ENCODE measurements around the gene PLEKHA6.
"Not testable (repeated sequence)": the region's sequence is repeated elsewhere in the genome, so short reads cannot be mapped to it uniquely, and the experiment has no call there.

The PLEKHA6 gene

DNA sequence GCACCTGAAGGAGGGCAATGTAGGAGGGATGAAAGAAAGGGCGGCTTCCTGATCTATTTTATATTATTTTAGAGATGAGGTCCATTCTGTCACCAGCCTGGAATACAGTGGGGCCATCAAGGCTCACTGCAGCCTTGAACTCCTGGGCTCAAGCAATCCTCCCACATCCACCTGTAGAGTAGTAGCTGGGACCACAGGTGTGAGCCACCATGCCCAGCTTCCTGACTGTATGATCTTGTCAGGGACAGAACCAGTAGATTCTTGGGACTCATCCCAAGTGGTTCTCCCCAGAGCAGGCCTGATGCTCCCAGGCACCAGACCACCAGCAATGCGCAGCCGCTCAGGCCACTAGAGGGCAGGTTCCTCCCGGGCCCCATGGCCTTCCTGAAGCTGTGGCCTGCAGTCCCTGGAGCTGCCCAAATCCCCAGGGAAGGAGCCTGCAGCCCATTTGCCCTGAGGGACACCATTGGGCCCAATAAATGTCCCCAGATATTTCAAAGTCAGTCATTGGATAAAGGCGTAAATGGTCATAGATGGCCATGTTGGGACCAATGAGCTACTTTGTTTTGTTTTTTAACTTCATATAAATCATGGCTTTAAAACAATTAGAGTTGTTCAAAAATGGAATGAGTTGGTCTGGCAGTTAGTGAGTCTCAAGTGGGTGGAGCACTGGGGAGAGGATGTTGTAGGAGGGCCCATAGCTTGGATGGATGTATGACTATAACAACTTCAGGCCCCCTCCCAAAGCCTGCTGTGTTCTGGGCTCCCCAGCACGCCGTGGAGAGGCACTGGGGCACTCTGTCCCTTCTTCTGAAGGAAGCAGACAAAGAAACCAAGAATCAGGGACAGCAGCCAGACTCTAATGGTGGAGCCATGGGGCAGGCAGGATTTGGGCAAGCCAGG, 101.3 kb downstream of the PLEKHA6 start:
- DNase-seq, result no peak

DNA sequence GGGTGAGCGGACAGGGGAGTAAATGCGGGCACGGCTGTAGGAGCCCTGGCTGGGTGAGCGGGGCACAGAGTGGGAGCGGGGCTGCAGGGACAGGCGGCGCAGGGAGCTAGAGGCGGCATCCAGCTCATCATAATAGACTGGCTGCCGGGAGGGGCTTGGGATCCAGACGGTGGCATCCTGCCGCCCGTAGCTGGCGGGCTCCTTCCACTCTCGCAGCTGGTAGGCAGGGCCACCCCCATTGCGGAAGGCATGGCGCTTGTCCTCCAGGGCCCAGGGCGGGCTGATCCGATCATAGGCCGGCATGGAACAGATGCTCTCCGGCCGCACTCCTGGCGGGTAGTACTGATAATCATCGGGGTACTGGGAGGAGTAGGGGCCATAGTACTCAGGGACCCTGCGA, 102.3 kb downstream of the PLEKHA6 start:
- no peak for DNase-seq

DNA sequence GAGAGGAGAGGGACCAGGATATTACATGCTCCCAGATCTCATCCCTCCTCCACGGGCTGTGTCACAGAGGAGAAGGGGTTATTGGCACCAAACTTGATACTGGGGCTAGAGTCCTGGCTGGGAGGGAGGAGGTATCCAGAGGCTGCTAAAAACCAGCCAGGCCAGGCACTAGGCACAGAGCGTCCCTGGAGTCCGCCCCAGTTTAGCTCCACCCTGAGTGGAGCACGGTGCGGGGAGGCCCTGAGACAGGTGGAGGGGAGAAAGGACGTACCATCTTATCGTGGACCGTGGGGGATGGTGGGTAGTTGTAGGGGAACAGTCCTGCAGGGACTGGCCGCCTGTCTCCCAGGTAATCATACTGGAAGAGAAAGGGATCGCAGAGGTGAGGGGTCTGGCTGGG, 103.2 kb downstream of the PLEKHA6 start:
- DNase-seq, result no peak

DNA sequence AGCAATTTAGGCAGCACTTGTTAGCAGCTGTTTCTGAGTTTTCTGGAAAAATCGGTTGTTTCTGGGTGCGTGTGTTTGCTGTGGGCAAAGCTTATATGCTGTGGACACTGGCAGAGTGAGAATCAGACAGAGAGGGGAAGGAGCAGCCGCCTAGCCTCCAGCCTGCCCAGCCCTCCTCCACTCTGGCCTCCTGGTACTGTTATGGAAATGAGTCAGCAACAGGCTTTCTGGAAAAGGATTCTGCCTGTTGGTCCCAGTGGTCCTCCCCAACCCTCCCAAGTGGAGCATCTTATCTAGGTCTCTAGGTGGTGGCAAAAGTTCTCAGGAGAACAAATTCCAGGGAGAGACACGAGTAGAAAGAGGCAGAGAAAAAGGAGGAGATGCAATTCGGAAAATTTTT, 103.8 kb downstream of the PLEKHA6 start:
- no peak for DNase-seq

DNA sequence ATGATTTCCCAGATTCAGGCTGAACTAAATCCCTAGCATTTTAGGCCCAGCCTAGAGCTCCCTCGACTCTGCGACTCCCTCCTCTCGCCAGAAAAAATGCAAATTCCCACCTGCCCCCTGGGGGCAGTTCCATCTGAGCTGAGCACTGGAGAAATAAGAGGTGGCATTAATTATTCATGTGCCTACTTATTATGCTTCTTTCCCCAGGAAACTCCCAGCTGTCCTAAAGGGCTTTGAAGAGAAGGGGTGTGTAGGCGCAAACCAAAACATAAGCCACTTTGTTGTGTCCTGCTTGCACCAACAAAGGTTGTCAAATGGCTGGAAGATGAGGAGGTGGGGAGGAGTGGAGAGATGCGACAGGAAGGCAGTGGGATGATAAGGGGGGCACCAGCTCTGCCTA, 104.5 kb downstream of the PLEKHA6 start:
- DNase-seq, result no peak

DNA sequence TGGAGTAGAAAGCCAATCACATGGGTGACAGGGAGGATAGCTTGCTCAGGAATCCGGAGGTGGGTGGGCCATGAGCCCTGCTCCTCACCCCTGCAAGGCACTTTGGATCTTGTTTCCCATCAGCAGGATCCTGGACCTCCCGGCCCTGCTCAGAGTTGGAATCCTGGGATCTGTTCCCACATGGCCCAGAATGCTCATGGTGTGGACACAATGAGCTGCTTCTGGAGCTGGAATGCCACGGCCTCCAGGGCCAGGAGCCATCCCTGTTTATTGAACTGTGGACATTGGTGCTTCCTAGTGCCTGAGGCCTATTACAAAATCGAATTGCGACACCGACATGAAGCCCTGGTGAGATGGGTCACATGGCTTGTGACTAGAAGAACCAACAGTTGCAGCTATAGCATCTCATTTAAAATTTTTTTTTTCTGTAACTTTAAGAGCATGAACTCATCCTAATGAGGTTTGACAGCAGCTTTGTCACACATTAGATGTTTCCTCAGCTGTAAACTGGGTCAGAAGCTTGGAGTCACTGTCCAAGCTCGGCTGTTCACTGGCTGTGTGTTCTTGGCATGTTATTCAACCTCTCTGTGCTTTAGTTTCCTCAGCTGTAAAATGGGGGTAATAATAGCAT, 105.6 kb downstream of the PLEKHA6 start:
- no peak for DNase-seq

DNA sequence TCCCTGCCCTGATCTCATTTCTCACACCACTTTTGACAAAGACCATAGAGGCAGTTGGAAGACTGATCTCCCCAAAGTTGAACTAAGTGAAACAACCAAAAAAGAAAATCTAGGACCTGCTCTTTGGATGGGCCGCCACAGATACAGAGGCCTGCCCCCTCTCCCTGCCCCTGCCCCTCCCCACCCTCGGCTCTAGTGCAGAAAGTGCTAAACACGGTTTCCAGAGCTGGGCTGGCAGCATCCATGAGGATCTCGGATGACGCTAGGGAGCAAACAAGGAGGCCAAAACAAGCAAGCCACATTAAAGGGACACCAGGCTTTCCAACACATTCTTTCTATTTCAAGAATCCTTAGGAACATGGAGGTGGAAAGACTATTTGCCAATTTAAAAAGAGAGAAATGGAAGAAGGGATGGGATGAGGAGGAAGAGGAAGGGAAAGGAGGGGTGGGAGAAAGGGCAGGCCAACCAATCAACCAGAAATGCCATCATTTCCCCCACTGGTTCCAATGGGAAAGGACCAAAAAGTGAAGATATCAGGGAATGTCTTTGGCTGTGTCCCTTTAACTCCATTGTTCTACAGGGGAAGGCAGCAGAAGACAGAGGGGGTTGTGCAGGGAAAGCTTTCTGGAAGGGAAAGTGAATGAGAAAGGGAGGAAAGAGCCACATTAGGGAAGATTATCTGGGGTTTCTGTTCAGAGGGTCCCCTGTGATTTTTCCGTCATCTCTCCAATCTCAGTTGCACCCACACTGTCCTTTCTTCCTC, 107.6 kb downstream of the PLEKHA6 start:
- no peak for DNase-seq

DNA sequence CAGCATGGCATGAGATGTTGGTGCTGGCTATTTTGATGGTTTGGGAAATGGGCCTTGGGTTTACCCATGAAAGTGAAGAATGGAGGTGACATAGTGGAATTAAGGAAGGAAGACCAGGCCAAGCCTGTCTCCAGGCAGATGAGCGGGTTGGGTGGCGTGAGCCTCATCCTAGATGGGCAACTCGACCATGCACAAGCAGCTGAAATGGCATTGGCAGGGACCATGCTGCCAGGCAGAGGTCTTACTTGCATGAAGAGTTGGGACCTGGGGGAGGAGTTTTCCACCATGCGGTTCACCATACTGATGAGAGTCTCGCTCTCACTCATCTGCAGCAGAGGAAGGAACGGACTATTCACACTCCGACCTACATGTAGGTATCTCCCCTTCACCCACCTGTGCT, 108.4 kb downstream of the PLEKHA6 start:
- DNase-seq, result no peak

DNA sequence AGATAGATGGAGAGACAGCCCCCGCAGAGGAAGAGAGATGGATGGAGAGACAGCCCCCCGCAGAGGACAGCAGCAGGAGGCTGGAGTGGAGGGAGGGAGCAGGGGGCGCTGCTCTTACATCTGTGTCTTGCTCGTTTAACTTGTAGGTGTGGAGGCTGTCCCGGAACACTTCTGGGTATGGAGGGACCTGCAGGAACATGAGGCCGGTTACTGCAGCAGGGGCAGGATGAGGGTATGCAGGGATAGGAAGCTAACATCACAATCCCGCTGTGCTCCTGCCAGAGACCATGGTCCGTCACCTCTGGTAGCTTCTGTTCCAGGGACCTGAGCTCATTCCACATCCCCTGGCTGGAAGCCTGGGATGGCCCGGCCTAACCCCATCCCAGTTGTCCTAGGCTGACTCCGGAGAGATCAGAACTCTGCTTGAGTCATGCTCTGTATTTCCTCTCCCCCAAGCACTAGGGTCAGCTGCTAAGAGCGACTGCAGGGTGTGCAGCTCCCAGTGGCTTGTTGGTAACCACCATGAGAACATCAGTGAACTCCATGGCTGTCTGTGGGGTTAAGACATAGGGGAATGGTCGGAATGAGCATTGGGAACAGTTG, 109.2 kb downstream of the PLEKHA6 start:
- DNase-seq, result no peak

DNA sequence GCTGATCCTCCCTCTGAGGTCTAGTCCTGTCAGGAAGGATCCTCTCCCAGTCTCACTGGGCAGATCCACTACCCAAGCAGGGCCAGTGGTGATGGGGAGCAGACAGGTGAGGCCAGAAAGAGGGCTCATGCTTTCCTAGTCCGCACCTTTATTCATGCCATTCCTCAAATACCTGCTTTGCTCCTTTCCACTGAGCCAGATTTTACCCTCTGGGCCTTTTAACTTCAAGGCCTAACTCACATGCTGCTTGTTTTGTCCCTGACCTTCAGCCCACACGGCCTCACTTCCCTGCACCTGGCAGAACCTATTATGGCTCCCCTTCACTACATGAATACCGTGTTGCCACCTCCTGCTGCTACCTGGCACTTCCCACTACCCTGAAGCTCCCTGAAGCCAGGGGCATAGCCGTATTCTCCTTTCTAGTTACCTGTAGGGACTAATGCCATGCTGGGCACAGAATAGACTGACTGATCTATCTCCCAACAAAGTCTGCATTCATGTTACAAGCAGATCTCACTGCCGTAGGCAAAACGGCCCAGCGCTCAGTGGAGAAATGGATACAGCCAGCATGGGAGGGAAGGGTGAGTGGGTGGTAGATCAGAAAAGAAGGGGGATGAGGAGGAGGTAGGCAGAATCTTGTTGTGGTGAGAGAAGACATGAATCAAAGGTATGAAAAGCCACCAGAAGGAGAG, 109.8 kb downstream of the PLEKHA6 start:
- no peak for DNase-seq

DNA sequence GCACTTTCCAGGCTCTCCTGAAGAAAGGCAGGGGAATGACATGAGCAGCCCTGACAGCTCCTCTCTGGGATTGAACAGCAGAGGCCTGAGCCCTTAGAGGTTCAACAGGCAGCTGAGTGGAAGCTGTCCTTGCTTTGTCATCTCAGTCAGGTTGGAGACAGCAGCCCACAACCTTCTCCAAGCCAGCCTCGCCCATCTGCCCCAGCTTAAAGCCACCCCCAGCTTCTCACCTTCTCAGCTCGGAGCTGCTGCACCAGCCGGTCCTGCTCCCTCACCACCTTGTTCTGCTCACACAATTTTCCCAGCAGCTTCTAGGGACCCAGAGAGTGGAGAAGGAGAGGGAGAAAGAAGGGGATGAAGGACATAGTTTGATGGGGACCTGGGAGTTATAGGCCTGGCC, 110.8 kb downstream of the PLEKHA6 start:
- no peak for DNase-seq

DNA sequence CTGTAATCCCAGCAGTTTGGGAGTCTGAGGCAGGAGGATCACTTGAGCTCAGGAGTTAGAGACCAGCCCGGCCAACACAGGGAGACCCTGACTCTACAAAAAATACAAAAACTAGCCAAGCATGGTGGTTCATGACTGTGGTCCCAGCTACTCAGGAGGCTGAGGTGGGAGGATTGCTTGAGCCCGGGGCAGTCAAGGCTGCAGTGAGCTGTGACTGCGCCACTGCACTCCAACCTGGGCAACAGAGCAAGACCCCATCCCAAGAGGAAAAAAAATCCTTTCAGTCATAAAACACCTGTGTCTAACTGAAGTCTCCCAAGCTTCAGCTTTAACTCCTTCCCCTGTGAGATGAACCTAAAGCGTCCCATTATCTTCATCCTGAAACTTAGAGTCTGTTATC, 112.9 kb downstream of the PLEKHA6 start:
- no peak for DNase-seq

DNA sequence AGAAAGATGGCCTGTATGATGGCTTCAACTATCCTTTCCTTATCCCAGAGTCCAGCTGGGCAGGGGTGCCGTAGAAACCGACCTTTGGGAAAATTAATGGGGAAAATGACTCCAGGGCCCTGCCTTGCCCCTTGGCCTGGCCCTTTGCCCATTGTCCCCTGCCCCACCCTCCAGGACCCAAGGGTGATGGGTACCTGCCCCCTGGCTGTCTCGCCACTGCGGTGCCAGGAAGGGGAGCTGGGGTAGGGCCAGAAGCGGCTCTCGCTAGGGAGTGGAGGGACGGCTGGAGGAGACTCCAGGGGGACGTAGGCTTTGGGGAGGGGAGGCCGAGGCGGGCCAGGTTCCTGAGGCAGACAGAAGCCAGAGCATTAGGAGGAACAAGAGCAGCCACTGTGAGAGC, 116.8 kb downstream of the PLEKHA6 start:
- DNase-seq, result no peak

DNA sequence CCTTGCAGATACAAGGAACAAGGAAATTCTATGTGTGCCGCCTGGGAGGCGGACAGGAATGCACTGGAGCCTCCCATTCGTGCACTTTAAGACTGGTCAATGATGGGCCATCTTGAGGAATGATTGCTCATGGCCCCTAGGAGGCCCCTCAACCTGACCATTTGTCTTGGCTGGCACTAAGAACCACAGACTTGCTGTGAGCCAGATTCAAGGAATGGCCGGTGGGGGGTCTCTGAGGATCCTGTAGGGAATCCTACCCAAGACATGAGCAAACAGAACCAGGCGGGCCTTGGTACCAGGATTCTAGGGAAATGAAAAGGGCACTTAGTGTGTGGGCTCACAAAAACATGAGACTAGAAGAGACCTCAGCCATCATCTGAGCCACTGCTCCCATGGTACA, 117.8 kb downstream of the PLEKHA6 start:
- no peak for DNase-seq

DNA sequence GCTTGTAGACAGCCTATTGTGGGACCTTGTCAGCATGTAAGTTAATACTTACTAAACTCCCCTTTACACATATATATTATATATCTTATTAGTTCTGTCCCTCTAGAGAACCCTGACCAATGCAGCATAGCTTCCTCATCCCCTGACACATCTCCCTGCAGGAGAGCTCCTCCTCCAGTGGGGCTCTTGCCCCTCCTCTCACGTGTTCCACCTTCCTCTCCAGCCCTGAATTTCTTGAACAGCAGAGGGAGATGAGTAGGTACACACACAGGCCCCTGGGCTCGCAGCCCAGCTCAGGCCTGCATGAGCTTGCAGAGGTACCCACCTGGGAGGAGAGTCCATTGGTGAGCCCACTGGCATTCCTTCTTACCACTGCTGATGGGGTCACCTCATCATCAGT, 118.7 kb downstream of the PLEKHA6 start:
- DNase-seq, result no peak

DNA sequence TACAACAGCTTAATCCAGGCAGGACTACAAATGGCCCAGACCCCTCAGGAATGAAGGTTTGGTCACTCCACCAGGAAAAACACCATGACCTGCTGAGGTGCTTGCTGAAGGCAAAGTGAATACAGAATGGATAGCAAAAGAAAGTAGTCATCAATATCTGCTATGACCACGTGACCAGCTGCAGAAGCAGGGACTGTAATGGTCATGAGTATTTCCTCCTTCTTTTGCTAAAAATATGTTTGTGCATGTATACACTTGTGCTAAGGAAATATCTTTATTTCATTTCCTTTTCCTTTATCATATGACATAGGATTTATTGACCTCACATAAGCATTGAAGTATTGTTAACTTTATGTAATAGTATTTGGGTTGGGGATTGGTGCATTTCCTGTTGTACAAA, 119.5 kb downstream of the PLEKHA6 start:
- DNase-seq, result no peak

DNA sequence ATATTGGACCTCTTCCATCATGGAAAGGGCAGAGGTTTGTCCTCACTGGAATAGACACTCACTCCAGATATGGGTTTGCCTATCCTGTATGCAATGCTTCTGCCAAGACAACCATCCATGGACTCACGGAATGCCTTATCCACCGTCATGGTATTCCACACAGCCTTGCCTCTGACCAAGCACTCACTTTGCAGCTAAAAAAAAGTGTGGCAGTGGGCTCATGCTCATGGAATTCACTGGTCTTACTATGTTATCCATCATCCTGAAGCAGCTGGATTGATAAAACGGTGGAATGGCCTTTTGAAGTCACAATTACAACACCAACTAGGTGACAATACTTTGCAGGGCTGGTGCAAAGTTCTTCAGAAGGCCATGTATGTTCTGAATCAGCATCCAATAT, 120.3 kb downstream of the PLEKHA6 start:
- DNase-seq, result not testable (repeated sequence)

DNA sequence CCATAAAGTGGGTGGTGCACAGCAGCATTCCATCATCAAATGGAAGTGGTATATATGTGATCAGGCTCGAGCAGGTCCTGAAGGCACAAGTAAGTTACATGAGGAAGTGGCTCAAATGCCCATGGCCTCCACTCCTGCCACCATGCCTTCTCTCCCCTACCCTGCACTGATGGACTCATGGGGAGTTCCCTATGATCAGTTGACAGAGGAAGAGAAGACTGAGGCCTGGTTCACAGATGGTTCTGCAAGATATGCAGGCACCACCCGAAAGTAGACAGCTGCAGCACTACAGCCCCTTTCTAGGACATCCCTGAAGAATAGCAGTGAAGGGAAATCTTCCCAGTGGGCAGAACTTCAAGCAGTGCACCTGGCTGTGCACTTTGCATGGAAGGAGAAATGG, 121.2 kb downstream of the PLEKHA6 start:
- DNase-seq, result not testable (repeated sequence)

DNA sequence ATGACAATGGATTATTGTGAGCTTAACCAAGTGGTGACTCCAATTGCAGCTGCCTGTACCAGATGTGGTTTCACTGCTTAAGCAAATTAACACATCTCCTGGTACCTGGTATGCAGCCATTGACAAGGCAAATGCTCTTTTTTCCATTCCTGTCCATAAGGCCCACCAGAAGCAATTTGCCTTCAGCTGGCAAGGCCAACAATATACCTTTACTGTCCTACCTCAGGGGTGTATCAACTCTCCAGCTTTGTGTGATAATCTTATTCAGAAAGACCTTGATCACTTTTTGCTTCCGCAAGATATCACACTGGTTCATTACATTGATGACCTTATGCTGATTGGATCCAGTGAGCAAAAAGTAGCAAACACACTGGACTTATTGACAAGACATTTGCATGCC, 122.2 kb downstream of the PLEKHA6 start:
- not testable (repeated sequence) for DNase-seq

DNA sequence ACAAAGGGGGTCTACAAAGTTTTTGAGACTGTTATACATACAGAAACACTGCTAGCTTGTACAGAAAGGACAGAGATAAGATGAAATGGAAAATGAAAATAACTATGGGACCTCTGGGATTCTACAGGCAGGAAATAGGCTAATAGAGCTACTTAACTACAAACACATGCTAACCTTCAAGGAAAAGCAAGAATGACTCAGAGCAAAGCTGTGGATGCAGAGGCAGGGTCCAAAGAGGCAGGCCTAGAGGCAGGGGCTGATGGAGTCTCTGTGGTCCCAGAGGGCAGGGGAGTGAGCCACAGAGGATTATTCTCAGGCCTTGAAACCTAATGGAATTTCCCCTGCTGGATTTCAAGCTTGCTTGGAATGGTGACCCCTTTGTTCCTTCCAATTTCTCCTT, 127.2 kb downstream of the PLEKHA6 start:
- DNase-seq, result no peak

DNA sequence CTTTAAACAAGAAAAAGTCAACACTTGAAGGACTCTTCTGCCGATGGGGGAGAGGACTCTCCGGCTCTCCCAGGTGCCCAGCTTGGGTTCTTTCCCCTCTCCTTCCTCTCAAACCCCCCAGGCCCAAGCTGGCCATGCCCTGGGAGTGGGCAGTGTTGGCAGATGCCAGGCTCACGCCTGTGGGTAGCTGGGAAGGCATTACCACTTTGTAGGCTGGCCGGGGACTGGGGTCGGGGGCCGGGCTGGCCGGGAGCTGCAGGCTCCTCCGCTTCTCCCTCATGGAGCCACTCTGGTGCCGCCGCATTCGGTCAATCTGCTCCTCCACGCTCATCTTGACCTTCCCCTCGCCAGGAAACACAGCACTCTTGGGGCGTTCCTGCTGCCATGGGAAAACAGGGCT, 129.5 kb downstream of the PLEKHA6 start:
- no peak for DNase-seq

DNA sequence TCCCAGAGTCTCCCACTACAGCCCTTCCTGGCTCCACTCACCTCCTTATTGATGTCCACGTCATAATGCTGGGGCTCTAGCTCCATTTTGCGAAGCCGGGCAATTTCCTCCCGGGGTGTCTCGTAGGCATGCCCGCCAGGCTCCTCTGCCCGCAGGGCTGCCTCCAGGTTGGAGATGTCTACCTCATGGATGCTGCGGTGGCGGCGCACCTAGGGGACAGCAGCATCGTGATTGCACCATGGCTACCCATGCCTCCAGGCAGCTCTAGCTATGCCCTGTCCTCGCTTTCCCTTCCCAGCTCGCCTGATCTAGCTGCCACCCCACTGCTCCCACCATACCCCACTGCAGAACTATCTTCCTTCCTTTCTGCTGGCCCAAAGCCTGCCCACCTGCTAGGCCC, 130.8 kb downstream of the PLEKHA6 start:
- DNase-seq, result no peak
